Epithelial cell of esophagus (primary cell): ENCODE measurements around the gene MYO15A.

Source experiments
- DNase-seq: peaks from one replicate; pipeline ENCODE4 v3.0.0; 2010; ENCODE audit warnings: low read depth
- H3K4me3 ChIP-seq: 2 replicates; pipeline ENCODE4 v1.5.1; 2011; ENCODE audit warnings: mild to moderate bottlenecking, low read length, control low read depth
- TF ChIP-seq, protein P1 (sequence below): IDR thresholded peaks from 2 replicates; pipeline ENCODE4 v1.5.1; 2011; ENCODE audit warnings: low read depth, mild to moderate bottlenecking, low read length, control low read depth, inconsistent platforms; ENCODE audit not compliant: insufficient read depth; ENCODE audit errors: missing control alignments

MYO15A gene

GRCh38 chr17:18176176-18176575 lies 67.6 kb downstream of the MYO15A start:
- DNase-seq = no peak
- TF ChIP-seq, protein P1, sequence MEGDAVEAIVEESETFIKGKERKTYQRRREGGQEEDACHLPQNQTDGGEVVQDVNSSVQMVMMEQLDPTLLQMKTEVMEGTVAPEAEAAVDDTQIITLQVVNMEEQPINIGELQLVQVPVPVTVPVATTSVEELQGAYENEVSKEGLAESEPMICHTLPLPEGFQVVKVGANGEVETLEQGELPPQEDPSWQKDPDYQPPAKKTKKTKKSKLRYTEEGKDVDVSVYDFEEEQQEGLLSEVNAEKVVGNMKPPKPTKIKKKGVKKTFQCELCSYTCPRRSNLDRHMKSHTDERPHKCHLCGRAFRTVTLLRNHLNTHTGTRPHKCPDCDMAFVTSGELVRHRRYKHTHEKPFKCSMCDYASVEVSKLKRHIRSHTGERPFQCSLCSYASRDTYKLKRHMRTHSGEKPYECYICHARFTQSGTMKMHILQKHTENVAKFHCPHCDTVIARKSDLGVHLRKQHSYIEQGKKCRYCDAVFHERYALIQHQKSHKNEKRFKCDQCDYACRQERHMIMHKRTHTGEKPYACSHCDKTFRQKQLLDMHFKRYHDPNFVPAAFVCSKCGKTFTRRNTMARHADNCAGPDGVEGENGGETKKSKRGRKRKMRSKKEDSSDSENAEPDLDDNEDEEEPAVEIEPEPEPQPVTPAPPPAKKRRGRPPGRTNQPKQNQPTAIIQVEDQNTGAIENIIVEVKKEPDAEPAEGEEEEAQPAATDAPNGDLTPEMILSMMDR = no peak
- H3K4me3 ChIP-seq = no peak overlapping the region

- TF ChIP-seq, protein P1 = no peak
- no peak overlapping the region for H3K4me3 ChIP-seq
- no peak for DNase-seq
These were observed 68.6 kb downstream of the MYO15A start for GRCh38 chr17:18177133-18177532.

DNA sequence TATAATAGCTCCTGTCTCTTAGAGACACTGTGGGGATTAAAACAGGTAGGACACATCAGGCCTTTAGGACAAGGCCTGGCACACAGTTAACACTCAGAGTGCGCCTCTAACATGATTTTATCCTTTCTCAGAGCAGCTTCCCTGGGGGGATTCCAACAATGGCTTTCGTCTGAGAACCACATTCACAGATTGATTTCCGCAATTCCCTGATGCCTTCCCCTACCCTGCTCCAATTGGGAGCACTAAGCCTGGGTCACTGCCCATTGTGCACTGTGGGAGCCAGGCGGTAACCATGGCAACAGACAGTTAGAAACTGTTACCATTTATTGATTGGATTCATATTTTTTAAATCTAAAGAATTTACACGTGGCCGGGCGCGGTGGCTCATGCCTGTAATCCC lies 69.2 kb downstream of the MYO15A start:
- DNase-seq = no peak
- no peak overlapping the region for H3K4me3 ChIP-seq
- TF ChIP-seq, protein P1 = no peak

DNA sequence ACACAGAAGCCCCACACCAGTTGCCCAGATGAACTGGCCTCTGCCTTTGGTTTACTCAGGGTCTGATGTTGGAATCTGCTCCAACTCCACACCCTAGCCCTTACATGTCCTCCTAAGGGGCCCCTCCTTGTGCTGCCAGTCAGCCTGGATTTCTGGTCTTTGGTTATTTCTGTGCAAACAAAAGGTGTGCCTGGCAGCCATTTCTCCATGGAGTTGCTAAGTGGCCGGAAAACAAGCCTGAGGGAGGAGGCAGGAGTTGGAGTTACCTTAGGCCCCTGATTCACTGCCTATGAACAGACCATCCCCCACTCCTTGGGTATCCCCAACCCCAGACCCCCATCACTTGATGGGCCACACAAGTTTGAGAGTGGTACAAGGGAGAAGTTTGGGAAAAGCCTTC lies 70.6 kb downstream of the MYO15A start:
- TF ChIP-seq, protein P1 = no peak
- DNase-seq = no peak
- H3K4me3 ChIP-seq = no peak overlapping the region

DNA sequence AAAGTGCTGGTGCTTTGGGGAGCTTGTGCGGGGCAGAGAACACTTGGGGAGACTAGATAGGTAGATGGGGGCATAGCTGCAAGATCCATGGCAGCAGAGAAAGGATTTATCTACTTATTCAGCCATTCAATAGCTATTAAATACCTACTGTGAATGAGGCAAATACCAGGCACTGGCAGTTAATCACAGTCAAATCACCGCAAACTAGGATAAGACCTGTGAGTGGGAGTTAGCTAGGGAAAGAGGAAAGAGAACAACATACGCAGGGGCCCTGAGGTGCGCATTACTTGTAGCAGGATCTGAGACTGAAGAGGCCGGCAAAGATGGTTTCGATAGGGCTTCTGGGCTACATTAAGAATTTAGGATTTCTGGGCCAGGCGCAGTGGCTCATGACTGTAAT lies 71.2 kb downstream of the MYO15A start:
- no peak overlapping the region for H3K4me3 ChIP-seq
- DNase-seq = no peak
- TF ChIP-seq, protein P1 = no peak

- H3K4me3 ChIP-seq = no peak overlapping the region
- TF ChIP-seq, protein P1 = no peak
- peak; percentile 68 for DNase-seq
These were observed 72.8 kb downstream of the MYO15A start for GRCh38 chr17:18181358-18181757.

DNA sequence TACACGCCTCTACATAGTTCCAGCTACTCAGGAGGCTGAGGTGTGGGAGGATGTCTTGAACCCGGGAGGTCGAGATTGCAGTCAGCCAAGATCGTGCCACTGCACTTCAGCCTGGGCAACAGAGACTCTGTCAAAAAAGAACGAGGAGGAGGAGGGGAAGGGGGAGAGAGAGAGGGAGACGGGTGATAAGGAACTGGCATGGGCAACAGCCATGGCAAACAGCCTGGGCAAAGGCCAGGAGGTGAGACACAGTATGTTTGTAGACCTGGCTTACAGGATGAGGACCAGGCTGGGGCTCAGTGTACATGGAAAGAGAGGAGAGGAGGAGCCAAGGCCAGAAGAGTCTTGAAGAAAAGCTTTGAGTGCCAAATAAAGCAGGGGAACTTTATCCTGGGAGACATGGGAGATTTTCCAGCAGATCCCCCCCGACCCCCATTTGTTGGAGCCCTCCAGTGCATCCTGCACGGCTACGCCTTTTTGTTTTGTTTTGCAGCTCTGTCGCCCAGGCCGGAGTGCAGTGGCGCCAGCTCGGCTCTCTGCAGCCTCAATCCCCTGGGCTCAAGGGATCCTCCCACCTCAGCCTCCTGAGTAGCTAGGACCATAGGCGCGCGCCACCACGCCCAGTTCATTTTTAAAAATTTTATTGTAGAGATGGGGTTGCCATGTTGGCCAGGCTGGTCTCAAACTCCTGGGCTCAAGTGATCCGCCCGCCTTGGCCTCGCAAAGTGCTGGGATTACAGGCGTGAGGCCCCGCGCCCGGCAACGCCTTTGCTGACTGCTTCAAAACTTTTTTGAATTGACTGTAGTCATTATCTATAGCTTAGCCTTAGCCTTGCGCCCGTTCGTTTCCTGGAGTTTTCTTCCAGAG lies 73.8 kb downstream of the MYO15A start:
- H3K4me3 ChIP-seq = peak overlapping the region; percentile 77
- DNase-seq = no peak
- TF ChIP-seq, protein P1 = no peak
